DND-41 (cell line): ENCODE data around the gene MKS1.

Experiments used
- ATAC-seq: fragments of 200-7000 bp; cut with Tn5 transposase; 3 replicates; pipeline ENCODE4 v1.9.1; 2021; ENCODE audit warnings: low read depth; ENCODE audit not compliant: insufficient read depth
- DNase-seq: peaks from one replicate; pipeline ENCODE4 v3.0.0-alpha.2; 2020
- H2AFZ ChIP-seq: 2 replicates; pipeline ENCODE4 v1.6.0; 2012; ENCODE audit warnings: low read depth, low read length
- H3K27ac ChIP-seq: 2 replicates; pipeline ENCODE4 v1.5.1; 2012; ENCODE audit warnings: low read length, inconsistent platforms
- H3K27me3 ChIP-seq: fragments of 200-600 bp; sonication (generic); 2 replicates; pipeline ENCODE4 v1.6.0; 2012; ENCODE audit warnings: low read length, mild to moderate bottlenecking, inconsistent platforms; ENCODE audit not compliant: insufficient read depth, poor library complexity
- H3K36me3 ChIP-seq: 2 replicates; pipeline ENCODE4 v1.5.1; 2012; ENCODE audit warnings: low read length, inconsistent platforms; ENCODE audit not compliant: insufficient read depth
- H3K4me1 ChIP-seq: 2 replicates; pipeline ENCODE4 v1.5.1; 2012; ENCODE audit warnings: mild to moderate bottlenecking, low read length; ENCODE audit not compliant: insufficient read depth
- H3K4me2 ChIP-seq: 2 replicates; pipeline ENCODE4 v1.6.0; 2012; ENCODE audit warnings: mild to moderate bottlenecking, moderate library complexity, low read length, inconsistent platforms; ENCODE audit not compliant: insufficient read depth
- H3K4me3 ChIP-seq, 2 experiments: fragments of 200-600 bp in 1 of 2; shearing (Covaris generic) in 1 of 2; 2 replicates each; pipeline ENCODE4 v1.5.1; 2012 to 2016; ENCODE audit warnings: inconsistent platforms in 2 of 2, low read length in 2 of 2, mild to moderate bottlenecking in 2 of 2, low read depth in 1 of 2, moderate library complexity in 1 of 2
- H3K79me2 ChIP-seq: 2 replicates; pipeline ENCODE4 v1.6.0; 2012; ENCODE audit warnings: low read length, inconsistent platforms; ENCODE audit not compliant: insufficient read depth
- H3K9ac ChIP-seq: 2 replicates; pipeline ENCODE4 v1.6.0; 2012; ENCODE audit warnings: low read depth, mild to moderate bottlenecking, inconsistent platforms, low read length, moderate library complexity
- H3K9me3 ChIP-seq: 2 replicates; pipeline ENCODE4 v1.5.1; 2012; ENCODE audit warnings: low read length, moderate library complexity, mild to moderate bottlenecking, inconsistent platforms; ENCODE audit not compliant: insufficient read depth, severe bottlenecking
- H4K20me1 ChIP-seq: 2 replicates; pipeline ENCODE4 v1.6.0; 2012; ENCODE audit warnings: low read length; ENCODE audit not compliant: insufficient read depth
- CTCF ChIP-seq: IDR thresholded peaks from 2 replicates; pipeline ENCODE4 v1.5.1; 2012; ENCODE audit warnings: borderline replicate concordance, low read length, moderate library complexity, mild to moderate bottlenecking; ENCODE audit not compliant: poor library complexity, severe bottlenecking; ENCODE audit errors: extremely low read depth
- EZH2 ChIP-seq: IDR thresholded peaks from 3 replicates; pipeline ENCODE4 v1.6.1; 2012; ENCODE audit warnings: borderline replicate concordance, low read depth, mild to moderate bottlenecking, moderate library complexity, low read length, inconsistent platforms; ENCODE audit not compliant: severe bottlenecking

MKS1 gene

GRCh38 chr17:58235821-58236220 is 16.8 kb upstream of the MKS1 start:
- DNase-seq, result no peak
- ATAC-seq, result no peak
- Histone ChIP-seq H3K27me3 (peaks cover 72% of the 10 kb centered on the region), H2AFZ (no peak overlapping the region), H3K79me2 (no peaks in the 10 kb centered on the region), H3K9me3 (no peaks in the 10 kb centered on the region), H3K4me1 (no peaks in the 10 kb centered on the region), H4K20me1 (no peaks in the 10 kb centered on the region), H3K36me3 (no peaks in the 10 kb centered on the region), H3K9ac (no peak overlapping the region), H3K4me2 (no peak overlapping the region), H3K27ac (no peak overlapping the region), H3K4me3 (no peak overlapping the region)
- no peak for TF ChIP-seq EZH2

GRCh38 chr17:58234512-58234911 is 15.5 kb upstream of the MKS1 start:
- no peak for TF ChIP-seq CTCF
- TF ChIP-seq EZH2, result no peak
- H3K9me3 ChIP-seq, result no peaks in the 10 kb centered on the region
- ATAC-seq, result no peak
- no peaks in the 10 kb centered on the region for H3K79me2 ChIP-seq
- no peak overlapping the region for H2AFZ ChIP-seq
- H3K9ac ChIP-seq, result no peak overlapping the region
- no peak overlapping the region for H3K27ac ChIP-seq
- H3K27me3 ChIP-seq, result peaks cover 66% of the 10 kb centered on the region
- H3K36me3 ChIP-seq, result no peaks in the 10 kb centered on the region
- no peak overlapping the region for H3K4me3 ChIP-seq
- no peak for DNase-seq
- no peak overlapping the region for H3K4me2 ChIP-seq
- no peaks in the 10 kb centered on the region for H3K4me1 ChIP-seq
- H4K20me1 ChIP-seq, result no peaks in the 10 kb centered on the region

GRCh38 chr17:58233543-58233942 is 14.5 kb upstream of the MKS1 start:
- no peak for DNase-seq
- H2AFZ ChIP-seq, result no peak overlapping the region
- no peaks in the 10 kb centered on the region for H3K36me3 ChIP-seq
- H3K4me2 ChIP-seq, result no peak overlapping the region
- H3K9ac ChIP-seq, result no peak overlapping the region
- no peak for ATAC-seq
- H3K4me1 ChIP-seq, result no peaks in the 10 kb centered on the region
- no peak overlapping the region for H3K4me3 ChIP-seq
- no peaks in the 10 kb centered on the region for H3K9me3 ChIP-seq
- no peak overlapping the region for H3K27ac ChIP-seq
- TF ChIP-seq EZH2 (no peak), CTCF (no peak)
- H3K27me3 ChIP-seq, result peaks cover 56% of the 10 kb centered on the region
- H4K20me1 ChIP-seq, result no peaks in the 10 kb centered on the region
- no peaks in the 10 kb centered on the region for H3K79me2 ChIP-seq

- TF ChIP-seq CTCF (no peak), EZH2 (no peak)
- no peaks in the 10 kb centered on the region for H3K4me1 ChIP-seq
- no peaks in the 10 kb centered on the region for H4K20me1 ChIP-seq
- no peaks in the 10 kb centered on the region for H3K36me3 ChIP-seq
- ATAC-seq (no peak), DNase-seq (no peak)
- H3K4me2 ChIP-seq, result no peak overlapping the region
- H3K27ac ChIP-seq, result no peak overlapping the region
- peaks cover 54% of the 10 kb centered on the region for H3K27me3 ChIP-seq
- no peaks in the 10 kb centered on the region for H3K9me3 ChIP-seq
- no peak overlapping the region for H3K4me3 ChIP-seq
- no peak overlapping the region for H2AFZ ChIP-seq
- no peaks in the 10 kb centered on the region for H3K79me2 ChIP-seq
- no peak overlapping the region for H3K9ac ChIP-seq
Measured at GRCh38 chr17:58232707-58233156, 13.7 kb upstream of the MKS1 start.
